Type B pancreatic cell (in vitro differentiated cells): ENCODE data around the gene CPNE7. TPM values are rescaled to one million over a fixed set of nuclear protein-coding genes. Genes with fewer than 3 reads are reported as not detected.

Source experiments
- DNase-seq: peaks from one replicate; pipeline ENCODE4 v3.0.0; 2021; ENCODE audit warnings: mixed read lengths; ENCODE audit not compliant: unreplicated experiment; ENCODE audit errors: extremely low spot score
- H3K27ac Mint-ChIP-seq: 2 replicates; pipeline ENCODE4 v1.8.0; 2021; ENCODE audit warnings: mild to moderate bottlenecking, mixed read lengths
- H3K27me3 Mint-ChIP-seq: 2 replicates; pipeline ENCODE4 v1.8.0; 2021; ENCODE audit warnings: mixed read lengths
- H3K36me3 Mint-ChIP-seq: 2 replicates; pipeline ENCODE4 v1.8.0; 2021; ENCODE audit warnings: mixed read lengths
- H3K4me1 Mint-ChIP-seq: one replicate; pipeline ENCODE4 v1.8.0; 2021; ENCODE audit warnings: mixed read lengths; ENCODE audit not compliant: unreplicated experiment
- H3K4me3 Mint-ChIP-seq: 2 replicates; pipeline ENCODE4 v1.8.0; 2021; ENCODE audit warnings: mild to moderate bottlenecking, mixed read lengths
- H3K9me3 Mint-ChIP-seq: 2 replicates; pipeline ENCODE4 v1.8.0; 2021; ENCODE audit warnings: mixed read lengths
- total RNA-seq: library from RNA; stranded (reverse); gene quantifications from 2 replicates; pipeline ENCODE4 v1.2.1, GENCODE V29; 2021; ENCODE audit warnings: low replicate concordance
- TF ChIP-seq, protein P1 (sequence below): fragments of 200-600 bp; sonication (generic); conservative IDR thresholded peaks from 2 replicates; pipeline ENCODE4 v1.5.0; 2021; ENCODE audit warnings: antibody characterized with exemption, mild to moderate bottlenecking

CPNE7 gene
- total RNA-seq, 1 donor from 2014 or later: 6.5 TPM

DNA sequence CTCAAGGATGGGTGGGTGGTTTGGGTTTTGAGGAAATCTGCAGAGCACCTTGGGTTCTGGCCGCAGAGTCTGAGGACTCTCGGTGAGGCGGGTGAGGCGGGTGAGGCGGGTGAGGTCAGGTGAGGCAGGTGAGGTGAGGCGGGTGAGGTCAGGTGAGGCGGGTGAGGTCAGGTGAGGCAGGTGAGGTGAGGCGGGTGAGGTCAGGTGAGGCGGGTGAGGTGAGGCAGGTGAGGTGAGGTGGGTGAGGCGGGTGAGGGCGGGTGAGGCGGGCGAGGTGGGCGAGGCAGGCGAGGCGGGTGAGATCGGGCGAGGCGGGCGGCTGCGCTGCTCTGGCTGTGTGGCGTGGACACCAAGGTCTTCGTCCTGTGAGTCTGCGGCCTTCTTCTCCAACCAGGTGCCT is 39.2 kb upstream of the CPNE7 start:
- no peaks in the 10 kb centered on the region for H3K4me1 Mint-ChIP-seq
- H3K9me3 Mint-ChIP-seq: no peaks in the 10 kb centered on the region
- no peak overlapping the region for H3K27ac Mint-ChIP-seq
- no peak overlapping the region for H3K4me3 Mint-ChIP-seq
- TF ChIP-seq, protein P1, sequence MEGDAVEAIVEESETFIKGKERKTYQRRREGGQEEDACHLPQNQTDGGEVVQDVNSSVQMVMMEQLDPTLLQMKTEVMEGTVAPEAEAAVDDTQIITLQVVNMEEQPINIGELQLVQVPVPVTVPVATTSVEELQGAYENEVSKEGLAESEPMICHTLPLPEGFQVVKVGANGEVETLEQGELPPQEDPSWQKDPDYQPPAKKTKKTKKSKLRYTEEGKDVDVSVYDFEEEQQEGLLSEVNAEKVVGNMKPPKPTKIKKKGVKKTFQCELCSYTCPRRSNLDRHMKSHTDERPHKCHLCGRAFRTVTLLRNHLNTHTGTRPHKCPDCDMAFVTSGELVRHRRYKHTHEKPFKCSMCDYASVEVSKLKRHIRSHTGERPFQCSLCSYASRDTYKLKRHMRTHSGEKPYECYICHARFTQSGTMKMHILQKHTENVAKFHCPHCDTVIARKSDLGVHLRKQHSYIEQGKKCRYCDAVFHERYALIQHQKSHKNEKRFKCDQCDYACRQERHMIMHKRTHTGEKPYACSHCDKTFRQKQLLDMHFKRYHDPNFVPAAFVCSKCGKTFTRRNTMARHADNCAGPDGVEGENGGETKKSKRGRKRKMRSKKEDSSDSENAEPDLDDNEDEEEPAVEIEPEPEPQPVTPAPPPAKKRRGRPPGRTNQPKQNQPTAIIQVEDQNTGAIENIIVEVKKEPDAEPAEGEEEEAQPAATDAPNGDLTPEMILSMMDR: no peak
- H3K27me3 Mint-ChIP-seq: no peaks in the 10 kb centered on the region
- H3K36me3 Mint-ChIP-seq: peaks cover 14% of the 10 kb centered on the region
- DNase-seq: no peak

DNA sequence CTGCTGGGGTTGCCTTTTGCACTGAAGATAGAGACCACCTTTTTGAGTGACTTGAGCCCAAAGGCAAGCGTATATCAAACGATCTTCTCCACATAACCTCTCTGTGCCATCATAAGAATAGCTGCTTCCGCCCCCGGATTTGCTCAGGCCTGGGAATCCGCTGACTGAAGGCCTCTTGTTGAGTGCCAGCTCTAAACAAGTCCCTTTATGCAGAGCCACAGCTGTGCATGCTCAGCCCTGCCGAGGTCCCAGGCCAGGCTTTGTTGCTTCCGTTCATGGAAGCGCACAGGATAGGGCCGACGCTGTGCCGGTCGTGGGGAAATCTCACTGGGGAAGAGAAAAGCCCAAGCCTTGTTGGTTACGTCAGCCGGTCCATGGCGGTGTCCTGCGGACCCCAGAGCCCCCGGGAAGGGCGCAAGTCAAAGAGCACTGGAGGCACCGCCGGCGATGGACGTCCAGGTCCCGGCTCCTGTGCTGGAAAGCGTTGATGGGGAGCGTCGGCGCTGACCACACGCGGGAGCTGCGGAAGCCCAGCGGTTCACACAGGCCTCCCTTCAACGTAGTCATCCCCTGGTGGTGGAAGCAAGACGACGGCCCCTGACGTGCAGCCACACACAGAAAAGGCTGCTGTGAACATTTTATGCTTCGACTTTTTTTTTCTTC is 38.5 kb upstream of the CPNE7 start:
- Mint-ChIP-seq H3K4me3 (no peak overlapping the region), H3K27me3 (no peaks in the 10 kb centered on the region), H3K27ac (no peak overlapping the region), H3K9me3 (no peaks in the 10 kb centered on the region), H3K36me3 (peaks cover 14% of the 10 kb centered on the region), H3K4me1 (no peaks in the 10 kb centered on the region)
- no peak for DNase-seq
- TF ChIP-seq, protein P1: no peak

DNA sequence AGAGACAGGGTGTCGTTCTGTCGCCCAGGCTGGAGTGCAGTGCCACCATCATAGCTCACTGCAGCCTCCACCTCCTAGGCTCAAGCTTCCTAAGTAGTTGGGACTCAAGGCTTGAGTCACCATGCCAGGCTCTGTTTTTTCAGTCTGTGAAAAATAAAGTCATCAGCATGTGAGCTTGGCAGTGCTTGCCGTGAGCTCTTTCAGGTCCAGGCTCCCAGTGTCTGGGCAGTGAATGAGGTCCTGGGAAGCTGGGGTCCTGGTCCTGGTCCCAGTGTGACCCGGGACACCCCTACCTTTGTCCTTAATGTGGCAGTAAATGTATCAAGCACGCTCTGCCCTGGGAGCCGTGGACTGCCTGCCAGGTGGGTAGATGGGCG is 38.0 kb upstream of the CPNE7 start:
- TF ChIP-seq, protein P1: no peak
- no peak for DNase-seq
- Mint-ChIP-seq H3K27me3 (no peaks in the 10 kb centered on the region), H3K9me3 (no peaks in the 10 kb centered on the region), H3K27ac (no peak overlapping the region), H3K36me3 (peaks cover 18% of the 10 kb centered on the region), H3K4me3 (no peak overlapping the region), H3K4me1 (no peaks in the 10 kb centered on the region)

DNA sequence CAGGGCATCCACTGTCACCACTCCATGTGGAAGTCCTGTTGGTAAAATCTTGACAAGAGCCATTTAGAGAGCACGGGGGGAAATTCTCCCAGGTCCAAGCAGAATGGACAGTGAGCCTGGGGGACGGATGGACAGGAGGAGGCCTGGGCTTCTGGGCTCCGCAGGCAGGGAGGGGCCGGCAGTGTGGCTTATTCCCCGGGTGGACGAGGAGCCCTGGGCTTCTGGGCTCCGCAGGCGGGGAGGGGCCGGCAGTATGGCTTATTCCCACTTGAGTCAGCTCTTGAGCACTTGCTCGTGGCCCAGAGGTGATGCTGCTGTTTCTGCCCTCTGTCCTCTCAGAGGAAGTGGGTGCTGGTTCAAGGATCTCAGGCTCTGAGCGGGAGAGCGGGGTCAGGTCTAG is 37.3 kb upstream of the CPNE7 start:
- no peaks in the 10 kb centered on the region for H3K4me1 Mint-ChIP-seq
- H3K4me3 Mint-ChIP-seq: no peak overlapping the region
- no peaks in the 10 kb centered on the region for H3K9me3 Mint-ChIP-seq
- peaks cover 20% of the 10 kb centered on the region for H3K36me3 Mint-ChIP-seq
- TF ChIP-seq, protein P1: no peak
- H3K27me3 Mint-ChIP-seq: no peaks in the 10 kb centered on the region
- H3K27ac Mint-ChIP-seq: no peak overlapping the region
- no peak for DNase-seq

DNA sequence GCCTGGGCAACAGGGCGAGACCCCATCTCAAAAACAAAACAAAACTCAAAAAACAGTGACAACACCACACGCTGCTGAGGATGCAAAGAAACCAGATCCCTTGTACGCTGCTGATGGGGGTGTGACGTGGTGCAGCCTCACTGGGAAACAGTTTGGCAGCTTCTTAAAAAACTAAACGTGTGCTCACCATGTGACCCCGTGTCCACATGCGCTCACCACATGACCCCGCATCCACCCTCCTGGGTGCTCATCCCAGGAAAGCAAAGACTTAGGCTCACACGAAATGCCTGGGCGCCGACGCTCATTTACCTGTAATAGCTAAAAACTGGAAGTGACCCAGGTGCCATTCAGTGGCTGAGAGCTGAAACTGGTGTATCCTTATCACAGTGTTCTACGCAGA is 35.0 kb upstream of the CPNE7 start:
- peaks cover 5% of the 10 kb centered on the region for H3K36me3 Mint-ChIP-seq
- TF ChIP-seq, protein P1: no peak
- no peak overlapping the region for H3K4me3 Mint-ChIP-seq
- no peak overlapping the region for H3K27ac Mint-ChIP-seq
- DNase-seq: no peak
- H3K4me1 Mint-ChIP-seq: no peaks in the 10 kb centered on the region
- no peaks in the 10 kb centered on the region for H3K9me3 Mint-ChIP-seq
- no peaks in the 10 kb centered on the region for H3K27me3 Mint-ChIP-seq

DNA sequence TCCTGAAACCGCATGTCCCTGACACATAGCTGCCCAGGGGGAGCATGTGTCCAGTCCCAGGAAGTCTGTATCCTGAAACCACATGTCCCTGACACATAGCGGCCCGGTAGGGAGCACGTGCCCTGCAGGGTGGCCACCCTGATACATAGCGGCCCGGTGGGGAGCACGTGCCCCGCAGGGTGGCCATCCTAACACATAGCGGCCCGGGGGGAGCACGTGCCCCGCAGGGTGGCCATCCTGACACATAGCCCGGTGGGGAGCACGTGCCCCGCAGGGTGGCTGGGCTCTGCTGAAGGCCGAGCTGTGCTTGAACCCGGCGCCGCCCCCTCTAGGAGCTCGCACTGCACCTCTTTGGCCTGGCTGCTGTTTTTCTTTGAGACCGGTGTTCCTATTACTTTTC is 33.8 kb upstream of the CPNE7 start:
- no peak for DNase-seq
- TF ChIP-seq, protein P1: no peak
- H3K4me3 Mint-ChIP-seq: no peak overlapping the region
- peaks cover 5% of the 10 kb centered on the region for H3K36me3 Mint-ChIP-seq
- no peaks in the 10 kb centered on the region for H3K27me3 Mint-ChIP-seq
- H3K27ac Mint-ChIP-seq: no peak overlapping the region
- H3K9me3 Mint-ChIP-seq: no peaks in the 10 kb centered on the region
- no peaks in the 10 kb centered on the region for H3K4me1 Mint-ChIP-seq
